H1 (cell line): Measurements from ENCODE around the gene TBC1D2. TPM values are rescaled to one million over a fixed set of nuclear protein-coding genes. Genes with fewer than 3 reads are reported as not detected.

Experiments used
- JUN ChIP-seq: IDR thresholded peaks from 2 replicates; pipeline ENCODE4 v1.6.1; 2011; ENCODE audit warnings: low read depth, mild to moderate bottlenecking, improper control_type of control experiment, low read length
- KDM4A ChIP-seq: IDR thresholded peaks from one replicate; pipeline ENCODE4 v1.7.1; 2012; ENCODE audit warnings: low read depth, mild to moderate bottlenecking, moderate library complexity, low read length, inconsistent platforms; ENCODE audit not compliant: severe bottlenecking
- MAFK ChIP-seq: IDR thresholded peaks from 2 replicates; pipeline ENCODE4 v1.6.1; 2012; ENCODE audit warnings: low read depth, mild to moderate bottlenecking, improper control_type of control experiment, low read length
- POLR2AphosphoS5 ChIP-seq: IDR thresholded peaks from 2 replicates; pipeline ENCODE4 v1.6.1; 2011; ENCODE audit warnings: low read depth, low read length
- SAP30 ChIP-seq: fragments of 300-600 bp; sonication (generic); IDR thresholded peaks from 2 replicates; pipeline ENCODE4 v1.7.1; 2012; ENCODE audit warnings: low read length, moderate library complexity, mild to moderate bottlenecking, inconsistent platforms; ENCODE audit not compliant: insufficient read depth, insufficient replicate concordance
- SIX5 ChIP-seq: IDR thresholded peaks from 2 replicates; pipeline ENCODE4 v1.6.1; 2011; ENCODE audit warnings: mild to moderate bottlenecking, low read depth, low read length
- polyA plus RNA-seq, 7 experiments: library from polyadenylated mRNA; depleted of rRNA in 3 of 7; stranded (reverse) in 5 of 7; unstranded in 2 of 7; fragments of >200 nt in 5 of 7; fragments of 200-250 nt in 2 of 7; gene quantifications; 1 replicate in 5 of 7; 2 replicates in 1 of 7; 4 replicates in 1 of 7; pipeline versions ENCODE4 v1.2.1 to v1.2.3, GENCODE V29; 2011 to 2013; ENCODE audit warnings: missing spikeins in 2 of 7, mixed read lengths in 2 of 7
- total RNA-seq: library from RNA; stranded (reverse); fragmentation: NEBNext Ultra II Directional; extraction: Animal tissue kit (Norgen Biotek cat#: 25700); gene quantifications from 2 replicates; pipeline ENCODE4 v1.2.1, GENCODE V29; 2021

The TBC1D2 gene
- total and polyA plus RNA-seq, 2 of the 8 experiments (the other 6 are each of a cell fraction or from before 2014, with no cell fraction given) = 7.4 TPM

- TF ChIP-seq SAP30 = no peak
- no peak for TF ChIP-seq KDM4A
- no peak for TF ChIP-seq SIX5
- TF ChIP-seq JUN = no peak
- no peak for TF ChIP-seq MAFK
- no peak for TF ChIP-seq POLR2AphosphoS5
Observed at GRCh38 chr9:98178874-98179850, 76.3 kb downstream of the TBC1D2 start (continued).
